Activated naive CD8-positive, alpha-beta T cell treated with anti-CD3 and anti-CD28 coated beads, Interleukin-2, amount 50 U/mL, for 24 hours (primary cell): Measurements from ENCODE around the gene KDELR3.
"Not testable (repeated sequence)": the region's sequence is repeated elsewhere in the genome, so short reads cannot be mapped to it uniquely, and the experiment has no call there.

Experiments used
- ATAC-seq: fragments of 150-1000 bp; cut with Tn5 transposase; one replicate; pipeline ENCODE4 v1.10.0; 2021
- DNase-seq: peaks from one replicate; pipeline ENCODE4 v3.0.0; 2021
- H3K27ac Mint-ChIP-seq: one replicate; pipeline ENCODE4 v1.8.0; 2021; ENCODE audit warnings: mild to moderate bottlenecking, mixed read lengths
- H3K27me3 Mint-ChIP-seq: one replicate; pipeline ENCODE4 v1.8.0; 2021; ENCODE audit warnings: mixed read lengths
- H3K36me3 Mint-ChIP-seq: one replicate; pipeline ENCODE4 v1.8.0; 2021; ENCODE audit warnings: low read depth, mixed read lengths
- H3K4me1 Mint-ChIP-seq: one replicate; pipeline ENCODE4 v1.8.0; 2021; ENCODE audit warnings: mixed read lengths
- H3K4me3 Mint-ChIP-seq: one replicate; pipeline ENCODE4 v1.8.0; 2021; ENCODE audit warnings: mild to moderate bottlenecking, moderate library complexity, mixed read lengths
- H3K9me3 Mint-ChIP-seq: one replicate; pipeline ENCODE4 v1.8.0; 2021; ENCODE audit warnings: mixed read lengths

The KDELR3 gene

DNA sequence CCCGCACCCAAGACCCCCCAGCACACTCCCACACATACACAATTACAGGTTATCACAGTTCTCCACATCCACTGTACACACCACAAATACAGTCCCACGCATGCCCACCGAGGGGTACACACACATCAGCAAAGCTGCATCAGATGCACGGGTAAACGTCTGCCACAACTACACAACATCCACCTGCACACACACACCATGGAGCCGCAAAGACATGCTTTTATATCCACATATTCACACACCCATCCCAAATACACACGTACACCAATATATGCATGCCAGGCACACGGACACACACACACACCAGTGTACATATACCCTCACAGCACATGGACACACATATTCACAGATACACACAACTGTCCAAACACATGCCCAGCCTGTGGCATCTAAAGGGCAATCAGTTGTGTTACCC is 7.5 kb upstream of the KDELR3 start:
- no peak overlapping the region for H3K4me3 Mint-ChIP-seq
- ATAC-seq (no peak), DNase-seq (no peak)
- H3K36me3 Mint-ChIP-seq: no peaks in the 10 kb centered on the region
- peaks cover 80% of the 10 kb centered on the region for H3K27me3 Mint-ChIP-seq
- no peak overlapping the region for H3K27ac Mint-ChIP-seq
- peaks cover 9% of the 10 kb centered on the region for H3K4me1 Mint-ChIP-seq
- H3K9me3 Mint-ChIP-seq: no peaks in the 10 kb centered on the region

GRCh38 chr22:38461057-38461413 is 6.9 kb upstream of the KDELR3 start:
- Mint-ChIP-seq H3K4me3 (no peak overlapping the region), H3K27me3 (peaks cover 84% of the 10 kb centered on the region), H3K36me3 (no peaks in the 10 kb centered on the region), H3K27ac (no peak overlapping the region), H3K9me3 (no peaks in the 10 kb centered on the region), H3K4me1 (peaks cover 9% of the 10 kb centered on the region)
- ATAC-seq: no peak
- DNase-seq: no peak

GRCh38 chr22:38461414-38462081 is 6.3 kb upstream of the KDELR3 start:
- no peaks in the 10 kb centered on the region for H3K9me3 Mint-ChIP-seq
- no peak overlapping the region for H3K4me3 Mint-ChIP-seq
- no peak overlapping the region for H3K27ac Mint-ChIP-seq
- DNase-seq (peak; percentile 76), ATAC-seq (peak; percentile 57)
- H3K27me3 Mint-ChIP-seq: peaks cover 83% of the 10 kb centered on the region
- H3K36me3 Mint-ChIP-seq: no peaks in the 10 kb centered on the region
- H3K4me1 Mint-ChIP-seq: peaks cover 5% of the 10 kb centered on the region

DNA sequence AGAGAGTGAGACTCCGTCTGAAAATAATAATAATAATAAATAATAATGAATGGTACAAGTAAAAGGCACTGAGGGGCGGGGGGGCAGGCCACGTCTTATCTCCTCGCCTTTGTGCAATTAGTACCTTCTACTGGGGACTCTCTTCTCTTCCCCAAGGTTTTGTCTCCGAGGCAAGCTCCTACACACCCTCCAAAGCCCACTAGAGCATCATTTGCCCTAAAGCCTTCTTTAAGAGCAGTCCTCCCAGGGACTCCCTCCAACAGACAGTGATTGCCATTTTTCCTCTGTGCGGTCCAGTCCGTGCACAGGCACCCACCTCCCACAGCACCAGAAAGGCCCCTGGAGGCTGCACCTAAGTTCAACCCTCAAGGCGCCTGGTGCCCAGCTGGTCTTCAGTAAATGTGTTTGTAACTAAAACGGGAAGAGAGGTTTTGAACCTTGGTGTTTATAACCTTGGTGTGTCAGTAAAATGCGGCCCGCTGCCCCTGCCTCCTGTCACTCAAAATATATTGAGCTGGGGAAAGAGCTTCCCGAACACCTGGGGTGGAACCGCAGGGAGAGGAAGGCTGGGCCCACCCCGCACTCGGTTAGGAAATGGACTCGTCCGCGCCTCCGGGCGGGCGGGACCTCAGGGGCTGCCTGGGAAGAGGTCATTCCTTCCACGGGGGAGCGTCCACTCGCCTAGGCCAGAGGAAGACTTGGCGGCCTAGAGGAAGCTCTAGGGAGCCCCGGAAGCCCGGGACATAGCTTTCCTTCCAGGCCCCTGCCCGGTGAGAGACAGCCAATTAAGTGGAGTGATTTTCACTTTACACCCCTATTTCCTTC is 4.7 kb upstream of the KDELR3 start:
- Mint-ChIP-seq H3K4me1 (peaks cover 12% of the 10 kb centered on the region), H3K36me3 (no peaks in the 10 kb centered on the region), H3K27me3 (peaks cover 78% of the 10 kb centered on the region), H3K4me3 (no peak overlapping the region), H3K27ac (no peak overlapping the region), H3K9me3 (no peaks in the 10 kb centered on the region)
- no peak for ATAC-seq
- DNase-seq: no peak

GRCh38 chr22:38464992-38465672 is 2.8 kb upstream of the KDELR3 start:
- Mint-ChIP-seq H3K36me3 (no peaks in the 10 kb centered on the region), H3K9me3 (no peaks in the 10 kb centered on the region), H3K27me3 (peaks cover 69% of the 10 kb centered on the region), H3K4me1 (peaks cover 13% of the 10 kb centered on the region), H3K4me3 (no peak overlapping the region), H3K27ac (no peak overlapping the region)
- no peak for DNase-seq
- no peak for ATAC-seq

- no peaks in the 10 kb centered on the region for H3K9me3 Mint-ChIP-seq
- no peak overlapping the region for H3K4me3 Mint-ChIP-seq
- H3K4me1 Mint-ChIP-seq: peaks cover 13% of the 10 kb centered on the region
- no peak for DNase-seq
- H3K27me3 Mint-ChIP-seq: peaks cover 61% of the 10 kb centered on the region
- no peaks in the 10 kb centered on the region for H3K36me3 Mint-ChIP-seq
- no peak for ATAC-seq
- no peak overlapping the region for H3K27ac Mint-ChIP-seq
Measured at GRCh38 chr22:38465673-38466490, 2.0 kb upstream of the KDELR3 start.

- Mint-ChIP-seq H3K36me3 (no peaks in the 10 kb centered on the region), H3K27me3 (peaks cover 46% of the 10 kb centered on the region), H3K27ac (no peak overlapping the region), H3K4me1 (peaks cover 8% of the 10 kb centered on the region), H3K9me3 (no peaks in the 10 kb centered on the region), H3K4me3 (peak overlapping the region; percentile 55)
- DNase-seq (no peak), ATAC-seq (no peak)
Measured at GRCh38 chr22:38467438-38467903, 425 bp upstream of the KDELR3 start.

- Mint-ChIP-seq H3K4me3 (peak overlapping the region; percentile 46), H3K9me3 (no peaks in the 10 kb centered on the region)
- no peak for ATAC-seq
Measured at GRCh38 chr22:38468443-38469305, 778 bp downstream of the KDELR3 start.

DNA sequence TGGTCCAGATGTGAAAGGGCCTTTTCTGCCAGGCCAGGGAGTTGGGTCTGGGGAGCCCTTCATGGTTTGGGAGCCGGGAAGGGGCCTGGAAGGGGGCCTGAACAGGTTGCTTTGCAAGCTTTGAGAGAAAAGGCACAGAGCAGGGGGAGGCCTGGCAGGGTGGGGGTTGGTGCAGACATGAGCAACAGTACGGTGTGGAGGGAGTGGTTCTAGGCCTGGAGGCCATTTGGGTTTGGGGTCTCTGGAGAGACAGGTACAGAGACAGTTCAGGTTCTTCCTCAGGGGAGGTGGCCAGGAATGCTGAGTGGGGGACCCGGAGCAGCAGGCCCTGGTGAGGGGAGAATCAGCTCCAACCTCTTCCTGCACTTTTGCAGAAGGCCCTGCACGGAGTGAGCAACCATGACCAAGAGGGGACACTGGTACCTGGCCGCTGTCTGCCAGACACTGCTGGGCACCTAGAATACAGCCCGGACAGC is 1.4 kb downstream of the KDELR3 start:
- Mint-ChIP-seq H3K4me1 (peaks cover 8% of the 10 kb centered on the region), H3K4me3 (no peak overlapping the region), H3K27ac (no peak overlapping the region), H3K27me3 (peaks cover 30% of the 10 kb centered on the region), H3K9me3 (no peaks in the 10 kb centered on the region), H3K36me3 (no peaks in the 10 kb centered on the region)
- no peak for ATAC-seq
- no peak for DNase-seq

More at GRCh38 chr22:38468443-38469305, 778 bp downstream of the KDELR3 start:
- no peaks in the 10 kb centered on the region for H3K36me3 Mint-ChIP-seq
- peaks cover 8% of the 10 kb centered on the region for H3K4me1 Mint-ChIP-seq
- no peak for DNase-seq
- peaks cover 36% of the 10 kb centered on the region for H3K27me3 Mint-ChIP-seq
- no peak overlapping the region for H3K27ac Mint-ChIP-seq

- DNase-seq, ATAC-seq, H3K36me3 Mint-ChIP-seq, H3K9me3 Mint-ChIP-seq, H3K27ac Mint-ChIP-seq, H3K4me1 Mint-ChIP-seq, H3K4me3 Mint-ChIP-seq: not testable (repeated sequence)
- peaks cover 26% of the 10 kb centered on the region for H3K27me3 Mint-ChIP-seq
Measured at GRCh38 chr22:38470179-38470578, 2.3 kb downstream of the KDELR3 start.

DNA sequence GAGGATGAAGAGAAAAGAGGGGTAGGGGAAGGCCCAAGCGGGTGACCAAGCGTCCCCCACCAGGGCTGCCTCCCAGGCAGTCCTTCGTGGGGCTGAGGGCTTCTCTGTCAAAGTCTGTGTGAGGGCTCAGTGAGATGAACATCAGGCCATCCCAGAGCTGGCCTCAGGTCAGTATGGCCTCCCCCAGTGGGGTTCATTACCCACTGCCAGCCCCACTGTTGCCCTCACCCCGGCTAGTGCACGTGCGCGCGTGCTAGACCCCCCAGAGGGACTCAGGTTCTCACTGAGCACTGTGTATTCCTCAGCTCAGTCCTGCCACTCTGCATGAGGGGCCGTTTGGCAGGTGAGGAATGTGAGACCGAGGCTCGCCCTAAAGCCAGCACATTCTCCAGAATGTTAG is 3.3 kb downstream of the KDELR3 start:
- Mint-ChIP-seq H3K36me3 (no peaks in the 10 kb centered on the region), H3K4me1 (peaks cover 8% of the 10 kb centered on the region), H3K9me3 (no peaks in the 10 kb centered on the region), H3K27me3 (peaks cover 17% of the 10 kb centered on the region), H3K27ac (no peak overlapping the region), H3K4me3 (no peak overlapping the region)
- no peak for DNase-seq
- no peak for ATAC-seq

DNA sequence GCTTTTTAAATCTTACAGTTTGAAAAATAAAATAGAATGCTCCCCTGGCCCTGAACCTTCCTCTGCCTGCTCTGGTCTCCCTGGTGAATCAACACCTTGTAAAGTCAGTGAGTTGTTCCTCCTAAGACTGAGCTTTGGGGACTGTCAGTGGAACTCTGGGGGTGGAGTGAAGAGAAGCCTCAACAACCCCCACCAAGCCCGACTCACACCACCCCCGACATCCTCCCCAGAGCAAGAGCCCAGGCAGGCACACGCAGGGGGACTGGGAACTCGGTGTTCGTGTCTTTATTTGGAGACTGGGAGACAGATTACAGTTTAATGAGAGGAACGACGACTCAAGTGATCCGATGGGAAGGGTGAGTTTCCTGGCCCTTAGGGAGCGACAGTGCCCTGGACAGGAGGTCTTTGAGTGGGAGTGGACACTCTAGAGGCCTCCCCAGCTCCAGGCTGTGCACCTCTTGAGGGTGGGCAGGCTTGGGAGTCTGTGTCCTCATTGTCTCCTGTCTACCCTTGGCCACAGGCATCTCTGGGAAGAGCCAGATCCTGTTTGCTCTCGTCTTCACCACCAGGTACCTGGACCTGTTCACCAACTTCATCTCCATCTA is 6.2 kb downstream of the KDELR3 start:
- peaks cover 2% of the 10 kb centered on the region for H3K27me3 Mint-ChIP-seq
- ATAC-seq (no peak), DNase-seq (no peak)
- H3K27ac Mint-ChIP-seq: no peak overlapping the region
- no peaks in the 10 kb centered on the region for H3K9me3 Mint-ChIP-seq
- H3K36me3 Mint-ChIP-seq: no peaks in the 10 kb centered on the region
- H3K4me1 Mint-ChIP-seq: no peaks in the 10 kb centered on the region
- no peak overlapping the region for H3K4me3 Mint-ChIP-seq

GRCh38 chr22:38477585-38477984 is 9.7 kb downstream of the KDELR3 start:
- H3K27me3 Mint-ChIP-seq: no peaks in the 10 kb centered on the region
- H3K27ac Mint-ChIP-seq: no peak overlapping the region
- H3K4me3 Mint-ChIP-seq: no peak overlapping the region
- H3K36me3 Mint-ChIP-seq: peaks cover 17% of the 10 kb centered on the region
- no peaks in the 10 kb centered on the region for H3K9me3 Mint-ChIP-seq
- no peak for DNase-seq
- no peaks in the 10 kb centered on the region for H3K4me1 Mint-ChIP-seq
- ATAC-seq: no peak
